HCEC 1CT (cell line): ENCODE data around the gene ZNF860.
"Not testable (repeated sequence)": the region's sequence is repeated elsewhere in the genome, so short reads cannot be mapped to it uniquely, and the experiment has no call there.

Experiments
- DNase-seq: peaks from one replicate; pipeline ENCODE4 v3.0.0-alpha.2; 2017

ZNF860 gene

GRCh38 chr3:31962801-31963205 lies 18.7 kb upstream of the ZNF860 start:
- peak; percentile 64 for DNase-seq

- no peak for DNase-seq
Measured at GRCh38 chr3:31966978-31967591, 14.5 kb upstream of the ZNF860 start.

GRCh38 chr3:31967592-31967991 lies 14.0 kb upstream of the ZNF860 start:
- no peak for DNase-seq

GRCh38 chr3:31968369-31968926 lies 13.1 kb upstream of the ZNF860 start:
- DNase-seq, result peak; percentile 75

GRCh38 chr3:31968927-31969418 lies 12.6 kb upstream of the ZNF860 start:
- DNase-seq, result peak; percentile 98

GRCh38 chr3:31971607-31972006 lies 9.9 kb upstream of the ZNF860 start:
- no peak for DNase-seq

GRCh38 chr3:31973081-31973480 lies 8.5 kb upstream of the ZNF860 start:
- no peak for DNase-seq

GRCh38 chr3:31973837-31974236 lies 7.7 kb upstream of the ZNF860 start:
- no peak for DNase-seq

GRCh38 chr3:31974471-31974870 lies 7.1 kb upstream of the ZNF860 start:
- peak; percentile 86 for DNase-seq

- no peak for DNase-seq
Measured at GRCh38 chr3:31974964-31975363, 6.6 kb upstream of the ZNF860 start.

GRCh38 chr3:31976302-31976701 lies 5.2 kb upstream of the ZNF860 start:
- no peak for DNase-seq

- no peak for DNase-seq
Measured at GRCh38 chr3:31977736-31978135, 3.8 kb upstream of the ZNF860 start.

- no peak for DNase-seq
Measured at GRCh38 chr3:31978553-31978952, 3.0 kb upstream of the ZNF860 start.

GRCh38 chr3:31979001-31979697 lies 2.4 kb upstream of the ZNF860 start:
- no peak for DNase-seq

GRCh38 chr3:31980530-31981205 lies 882 bp upstream of the ZNF860 start:
- peak; percentile 49 for DNase-seq

GRCh38 chr3:31984321-31984720 lies 2.8 kb downstream of the ZNF860 start:
- DNase-seq, result no peak

- no peak for DNase-seq
Measured at GRCh38 chr3:31985831-31986230, 4.3 kb downstream of the ZNF860 start.

GRCh38 chr3:31988271-31988670 lies 6.7 kb downstream of the ZNF860 start:
- DNase-seq, result no peak

GRCh38 chr3:31992995-31993394 lies 11.4 kb downstream of the ZNF860 start:
- DNase-seq, result not testable (repeated sequence)

- no peak for DNase-seq
Measured at GRCh38 chr3:31993843-31994242, 12.3 kb downstream of the ZNF860 start.

- DNase-seq, result not testable (repeated sequence)
Measured at GRCh38 chr3:31995026-31995425, 13.5 kb downstream of the ZNF860 start.

GRCh38 chr3:31996195-31996594 lies 14.6 kb downstream of the ZNF860 start:
- DNase-seq, result no peak

GRCh38 chr3:31997500-31997899 lies 15.9 kb downstream of the ZNF860 start:
- DNase-seq, result no peak
